GM12865 (cell line): ENCODE results near the gene S100P.

Experiments
- DNase-seq: peaks from one replicate; pipeline ENCODE4 v3.0.0; 2010; ENCODE audit warnings: low read depth
- H3K4me3 ChIP-seq: 2 replicates; pipeline ENCODE4 v1.5.1; 2011; ENCODE audit warnings: mild to moderate bottlenecking, low read depth, low read length, control low read depth
- CTCF ChIP-seq: IDR thresholded peaks from 2 replicates; pipeline ENCODE4 v1.5.1; 2011; ENCODE audit warnings: low read length, control low read depth, low read depth, inconsistent platforms; ENCODE audit not compliant: insufficient read depth; ENCODE audit errors: missing control alignments

The S100P gene

DNA sequence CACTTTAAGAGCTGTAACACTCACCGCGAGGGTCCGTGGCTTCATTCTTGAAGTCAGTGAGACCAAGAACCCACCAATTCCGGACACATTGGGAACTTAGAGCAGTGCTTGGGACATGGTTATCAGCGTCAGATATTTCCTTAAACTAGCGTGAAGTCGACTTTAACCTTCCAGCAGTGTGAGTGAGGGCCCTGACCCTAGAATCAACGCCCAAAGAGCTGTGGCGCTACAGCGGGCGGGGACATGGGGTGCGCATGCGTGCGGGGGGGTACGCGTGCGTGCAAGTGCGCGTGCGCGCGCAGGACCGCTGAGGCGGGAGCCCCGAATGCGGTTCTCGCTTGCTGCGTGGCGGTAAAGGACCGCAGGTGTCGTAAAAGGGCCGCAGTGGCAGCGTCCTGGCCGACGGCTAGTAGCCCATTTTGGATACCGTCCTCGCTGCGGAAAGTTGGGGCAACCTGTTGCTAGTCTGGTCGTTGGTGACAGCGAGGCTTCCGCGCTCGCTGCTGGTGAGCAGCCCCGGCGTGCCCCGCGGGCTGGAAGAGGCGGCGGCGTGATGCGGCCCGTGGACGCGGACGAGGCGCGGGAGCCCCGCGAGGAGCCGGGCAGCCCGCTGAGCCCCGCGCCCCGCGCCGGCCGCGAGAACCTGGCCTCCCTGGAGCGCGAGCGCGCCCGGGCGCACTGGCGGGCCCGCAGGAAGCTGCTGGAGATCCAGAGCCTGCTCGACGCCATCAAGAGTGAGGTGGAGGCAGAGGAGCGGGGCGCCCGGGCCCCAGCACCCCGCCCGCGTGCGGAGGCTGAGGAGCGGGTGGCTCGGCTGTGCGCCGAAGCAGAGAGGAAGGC, 19.8 kb upstream of the S100P start:
- TF ChIP-seq CTCF, result no peak
- peak overlapping the region; percentile 65 for H3K4me3 ChIP-seq
- DNase-seq, result peak; percentile 98

- TF ChIP-seq CTCF, result peak; percentile 63
- peak; percentile 84 for DNase-seq
- peak overlapping the region; percentile 65 for H3K4me3 ChIP-seq
Observed at GRCh38 chr4:6674500-6675149, 19.1 kb upstream of the S100P start.

DNA sequence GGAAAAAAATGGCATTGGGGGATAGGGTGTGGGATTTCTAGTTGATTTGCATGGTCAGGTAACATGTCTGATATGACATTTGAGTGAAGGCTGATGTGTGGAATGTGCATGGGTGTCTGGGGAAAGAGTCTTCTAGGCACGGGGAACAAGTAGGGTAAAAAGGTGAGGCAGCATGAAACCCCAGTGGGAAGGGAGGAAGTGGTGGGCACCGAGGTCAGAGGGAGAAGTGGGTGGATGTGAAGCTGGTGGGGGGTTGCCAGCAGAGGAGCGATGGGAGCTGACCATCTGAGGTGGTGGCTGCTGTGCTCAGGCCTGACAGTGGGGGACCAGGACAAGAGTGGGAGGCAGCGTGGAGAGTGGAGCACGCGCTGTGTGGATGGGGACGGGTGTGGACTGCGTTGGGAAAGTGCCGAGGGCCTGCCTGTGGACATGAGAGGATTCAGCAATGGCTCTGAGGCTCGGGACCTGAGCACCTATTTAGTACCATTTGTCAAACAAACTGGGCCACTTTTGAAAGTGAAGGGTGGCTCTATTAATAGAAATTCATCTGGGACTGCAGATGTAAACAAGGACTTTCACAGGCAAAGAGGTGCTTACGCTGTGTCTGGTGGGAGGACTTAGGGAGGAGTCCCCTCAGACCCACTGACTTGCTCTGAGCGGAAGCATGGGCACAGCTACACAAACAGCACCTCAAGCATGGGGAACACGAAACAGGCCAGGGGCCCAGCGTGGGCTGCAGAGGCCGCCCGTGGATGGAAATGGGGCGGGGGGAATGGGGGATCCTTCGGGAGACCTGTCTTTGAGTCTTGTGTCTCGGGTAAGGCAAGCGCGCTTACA, 16.7 kb upstream of the S100P start:
- TF ChIP-seq CTCF, result no peak
- no peak for DNase-seq
- H3K4me3 ChIP-seq, result no peak overlapping the region

DNA sequence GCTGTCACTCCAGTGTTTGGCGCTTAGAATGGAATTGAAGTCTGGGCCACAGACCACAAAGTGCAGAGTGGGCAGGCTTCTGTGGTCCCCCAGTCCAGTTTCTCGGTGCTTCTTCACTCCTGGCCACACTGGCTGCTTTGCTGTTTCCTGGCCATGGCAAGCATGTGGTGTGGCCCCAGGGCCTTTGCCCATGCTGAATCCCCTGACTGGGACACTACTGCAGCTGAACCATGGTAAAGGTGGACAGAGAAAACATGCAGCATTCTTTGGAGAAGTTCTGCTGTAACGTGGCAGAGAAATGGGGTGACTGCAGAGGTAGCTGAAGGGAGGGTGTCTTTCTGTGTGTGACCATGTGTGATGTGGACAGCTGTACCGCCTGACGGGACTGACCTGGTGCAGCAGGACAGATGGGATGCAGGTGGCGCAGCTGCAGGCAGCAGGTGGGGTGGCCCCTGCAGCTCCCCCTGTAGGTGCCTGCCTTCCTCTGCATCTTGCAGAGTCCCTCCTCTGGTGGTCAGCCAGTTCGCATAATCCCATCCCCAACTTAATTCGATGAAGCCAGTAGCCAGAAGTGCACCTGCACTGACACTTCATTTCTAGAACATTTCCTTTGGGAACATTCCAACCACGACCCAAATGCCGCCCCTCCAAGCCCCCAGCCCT, 13.2 kb upstream of the S100P start:
- peak; percentile 42 for TF ChIP-seq CTCF
- H3K4me3 ChIP-seq, result no peak overlapping the region
- DNase-seq, result no peak

- TF ChIP-seq CTCF, result peak; percentile 26
- DNase-seq, result no peak
- H3K4me3 ChIP-seq, result no peak overlapping the region
Observed at GRCh38 chr4:6681191-6681590, 12.5 kb upstream of the S100P start.

DNA sequence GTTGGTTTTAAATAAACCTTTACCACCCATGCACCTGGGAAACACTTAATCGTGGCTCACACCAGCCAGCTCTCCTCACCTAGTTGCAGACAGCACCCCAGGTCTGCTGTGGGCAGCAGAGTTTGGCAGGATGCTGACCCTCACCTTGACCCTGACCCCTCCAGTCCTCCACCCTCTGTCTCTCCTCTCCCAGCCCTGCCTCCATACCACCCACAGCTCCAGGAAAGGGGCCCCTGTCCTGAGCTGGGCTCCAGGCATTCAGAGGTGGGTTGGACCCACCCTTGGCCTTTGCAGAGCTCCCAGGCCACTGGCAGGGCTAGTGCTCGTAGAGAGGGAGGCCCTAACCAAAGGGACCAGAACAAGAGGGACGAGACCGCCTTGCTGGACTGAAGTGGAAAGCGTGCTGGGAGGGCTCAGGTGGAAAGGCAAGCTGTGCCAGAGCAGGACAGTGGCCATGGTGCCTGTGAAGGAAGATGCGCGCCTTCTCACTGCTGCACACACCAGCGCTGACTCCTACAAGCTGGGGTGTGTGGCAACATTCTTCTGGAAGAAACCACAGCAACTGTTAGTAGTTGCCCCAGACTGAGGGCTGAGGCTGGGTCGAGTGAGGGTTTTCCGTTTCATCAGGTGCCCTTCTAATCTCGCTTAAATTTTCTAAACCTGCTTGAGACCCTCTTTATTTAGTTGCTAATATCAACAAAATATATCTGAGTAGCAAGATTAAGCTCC, 10.7 kb upstream of the S100P start:
- H3K4me3 ChIP-seq, result no peak overlapping the region
- no peak for TF ChIP-seq CTCF
- DNase-seq, result no peak
